A549 (cell line): ENCODE data around the gene IL2RA.

ENCODE experiments used
- CHD2 ChIP-seq: fragments of 150-350 bp; IDR thresholded peaks from 2 replicates; pipeline ENCODE4 v1.6.1; 2014; ENCODE audit warnings: low read length; ENCODE audit not compliant: partially characterized antibody
- CTCF ChIP-seq: fragments of >200 bp; sonication (Bioruptor Twin); formaldehyde crosslinking; IDR thresholded peaks from 3 replicates; pipeline ENCODE4 v1.5.1; 2016
- EHMT2 ChIP-seq: fragments of 200-600 bp; sonication (generic); IDR thresholded peaks from 2 replicates; pipeline ENCODE4 v1.6.1; 2016; ENCODE audit warnings: antibody characterized with exemption, low read depth, mild to moderate bottlenecking, moderate library complexity
- EP300 ChIP-seq, 2 experiments: fragments of >200 bp; sonication (Bioruptor Twin); formaldehyde crosslinking; IDR thresholded peaks; 2 replicates in 1 of 2; 3 replicates in 1 of 2; pipeline ENCODE4 v1.6.1; 2016 to 2017
- ESRRA ChIP-seq: fragments of 150-350 bp; IDR thresholded peaks from 2 replicates; pipeline ENCODE4 v1.6.1; 2014; ENCODE audit warnings: mild to moderate bottlenecking, low read length, borderline replicate concordance
- HOXB13 ChIP-seq: fragments of 250-450 bp; sonication (Bioruptor Pico); IDR thresholded peaks from 2 replicates; pipeline ENCODE4 v1.5.0; 2020; ENCODE audit warnings: low read depth, mild to moderate bottlenecking, moderate library complexity
- JUNB ChIP-seq: fragments of >200 bp; sonication (Bioruptor Twin); formaldehyde crosslinking; IDR thresholded peaks from 2 replicates; pipeline ENCODE4 v1.6.1; 2016
- MAFK ChIP-seq: fragments of 450-650 bp; IDR thresholded peaks from 2 replicates; pipeline ENCODE4 v1.6.1; 2014; ENCODE audit not compliant: partially characterized antibody
- MAX ChIP-seq: IDR thresholded peaks from 2 replicates; pipeline ENCODE4 v1.6.1; 2012
- POLR2A ChIP-seq: IDR thresholded peaks from 2 replicates; pipeline ENCODE4 v1.6.1; 2012; ENCODE audit warnings: mild to moderate bottlenecking, low read length
- RAD21 ChIP-seq, 2 experiments: fragments of >200 bp in 1 of 2; sonication (Bioruptor Twin) in 1 of 2; formaldehyde crosslinking in 1 of 2; IDR thresholded peaks in 1 of 2; conservative IDR thresholded peaks in 1 of 2; 2 replicates in 1 of 2; 3 replicates in 1 of 2; pipeline ENCODE4 v1.6.1; 2012 to 2018; ENCODE audit warnings: inconsistent platforms in 1 of 2
- REST ChIP-seq: fragments of 200-600 bp; sonication (generic); IDR thresholded peaks from 2 replicates; pipeline ENCODE4 v1.6.1; 2016; ENCODE audit warnings: antibody characterized with exemption, mild to moderate bottlenecking, moderate library complexity
- SMC3 ChIP-seq: fragments of >200 bp; sonication (Bioruptor Twin); formaldehyde crosslinking; IDR thresholded peaks from 3 replicates; pipeline ENCODE4 v1.6.1; 2018; ENCODE audit warnings: inconsistent platforms
- ZC3H11A ChIP-seq: fragments of 450-650 bp; IDR thresholded peaks from 2 replicates; pipeline ENCODE4 v1.6.1; 2014; ENCODE audit warnings: antibody characterized with exemption, mild to moderate bottlenecking

GRCh38 chr10:6008497-6009142, 53.5 kb downstream of the IL2RA start:
- TF ChIP-seq POLR2A (no peak), MAFK (no peak), REST (no peak), CTCF (no peak), MAX (no peak), ESRRA (no peak), SMC3 (no peak), EHMT2 (no peak), EP300 (IDR thresholded peaks at IDR 0.05) (no peak), CHD2 (no peak), JUNB (no peak), RAD21 (conservative IDR thresholded peaks at IDR 0.05 in 1 of 2, IDR thresholded peaks at IDR 0.05 in 1 of 2) (no peak), ZC3H11A (no peak), HOXB13 (CRISPR knock-in tag) (no peak)
